ENCODE results near the gene OTOG. TPM values are rescaled to one million over a fixed set of nuclear protein-coding genes. Genes with fewer than 3 reads are reported as not detected.

The OTOG gene
- total RNA-seq, 4 donors from 2014 or later = not detected

DNA sequence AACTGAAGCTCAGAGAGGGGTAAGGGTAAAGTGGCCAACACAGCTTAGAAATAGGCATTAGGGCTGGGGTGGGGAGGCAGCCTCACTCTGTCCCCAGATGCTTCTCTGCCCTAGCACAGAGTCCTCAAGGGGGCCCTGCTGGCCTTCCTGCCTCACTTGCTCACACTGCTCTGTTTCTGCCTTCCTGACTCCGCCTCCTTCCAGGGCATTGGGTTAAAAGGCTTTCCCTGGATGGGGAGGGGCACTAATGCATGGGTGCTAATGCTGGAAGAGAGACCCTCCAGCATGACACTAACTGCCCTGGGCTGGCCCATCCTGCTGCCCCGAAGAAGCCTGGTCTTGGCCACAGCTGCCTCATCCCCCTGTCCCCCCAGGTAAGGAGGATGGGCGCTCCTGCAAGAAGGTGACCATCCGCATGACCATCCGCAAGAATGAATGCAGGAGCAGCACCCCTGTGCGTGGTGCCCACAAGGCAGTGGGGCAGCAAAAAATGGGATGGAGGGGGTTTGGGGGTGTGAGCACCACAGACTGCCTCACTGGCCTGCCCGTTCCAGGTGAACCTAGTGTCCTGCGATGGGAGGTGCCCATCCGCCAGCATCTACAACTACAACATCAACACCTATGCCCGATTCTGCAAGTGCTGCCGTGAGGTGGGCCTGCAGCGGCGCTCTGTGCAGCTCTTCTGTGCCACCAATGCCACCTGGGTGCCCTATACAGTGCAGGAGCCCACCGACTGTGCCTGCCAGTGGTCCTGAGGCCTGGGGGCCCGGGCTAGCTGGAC is 98.3 kb downstream of the OTOG start:
- no peak for TF ChIP-seq POLR2A (IDR thresholded peaks at IDR 0.05)
- TF ChIP-seq, protein P1, sequence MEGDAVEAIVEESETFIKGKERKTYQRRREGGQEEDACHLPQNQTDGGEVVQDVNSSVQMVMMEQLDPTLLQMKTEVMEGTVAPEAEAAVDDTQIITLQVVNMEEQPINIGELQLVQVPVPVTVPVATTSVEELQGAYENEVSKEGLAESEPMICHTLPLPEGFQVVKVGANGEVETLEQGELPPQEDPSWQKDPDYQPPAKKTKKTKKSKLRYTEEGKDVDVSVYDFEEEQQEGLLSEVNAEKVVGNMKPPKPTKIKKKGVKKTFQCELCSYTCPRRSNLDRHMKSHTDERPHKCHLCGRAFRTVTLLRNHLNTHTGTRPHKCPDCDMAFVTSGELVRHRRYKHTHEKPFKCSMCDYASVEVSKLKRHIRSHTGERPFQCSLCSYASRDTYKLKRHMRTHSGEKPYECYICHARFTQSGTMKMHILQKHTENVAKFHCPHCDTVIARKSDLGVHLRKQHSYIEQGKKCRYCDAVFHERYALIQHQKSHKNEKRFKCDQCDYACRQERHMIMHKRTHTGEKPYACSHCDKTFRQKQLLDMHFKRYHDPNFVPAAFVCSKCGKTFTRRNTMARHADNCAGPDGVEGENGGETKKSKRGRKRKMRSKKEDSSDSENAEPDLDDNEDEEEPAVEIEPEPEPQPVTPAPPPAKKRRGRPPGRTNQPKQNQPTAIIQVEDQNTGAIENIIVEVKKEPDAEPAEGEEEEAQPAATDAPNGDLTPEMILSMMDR (IDR thresholded peaks at IDR 0.05) = no peak
- DNase-seq (ENCODE audit: low spot score in 2 of 2) = peak in 1 of 2 donors; percentile 62
- 92 to 96% methylated on average over 15 of the region's 15 CpGs for WGBS, 2 donors
- no peak overlapping the region for H3K4me3 ChIP-seq (ENCODE audit: low read depth, poor library complexity, severe bottlenecking)
- intact Hi-C loops (cut with DNase I; ENCODE audit: low total_unique reads) = no loop called here

DNA sequence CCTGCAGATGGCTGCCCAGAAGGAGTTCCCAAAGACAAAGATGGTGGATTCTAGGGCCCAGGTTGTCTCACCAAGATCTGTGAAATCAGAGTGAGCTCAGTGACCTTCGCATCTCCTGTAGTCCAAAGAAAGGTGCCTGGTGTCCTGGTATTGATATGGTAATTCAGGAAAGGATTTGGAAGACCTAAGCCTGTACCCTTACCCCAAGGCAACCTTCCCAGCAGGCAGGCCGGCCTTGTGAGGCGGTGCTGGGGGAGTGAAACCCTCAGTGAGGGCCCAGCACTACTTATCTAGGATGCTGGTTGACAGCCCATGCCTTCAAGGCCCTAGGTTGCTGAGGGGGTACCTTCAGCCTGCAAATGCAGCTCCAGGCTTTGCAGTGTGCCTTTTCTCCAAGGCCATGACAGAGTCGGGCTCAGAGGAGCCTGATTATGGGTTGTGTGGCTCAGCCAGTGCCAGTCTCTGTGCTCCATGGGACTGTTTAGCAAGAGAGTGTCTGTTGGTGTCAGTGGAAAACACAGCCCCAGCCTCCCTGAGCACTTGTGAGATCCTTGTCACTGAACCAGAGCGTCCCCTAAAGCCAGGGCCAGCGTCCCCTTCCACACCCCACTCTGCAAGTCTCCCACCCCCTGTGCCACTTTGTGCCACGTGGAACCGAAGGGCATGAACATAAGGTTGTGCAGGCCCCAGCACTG is 99.5 kb downstream of the OTOG start:
- TF ChIP-seq POLR2A (IDR thresholded peaks at IDR 0.05) = no peak
- TF ChIP-seq, protein P1 (IDR thresholded peaks at IDR 0.05) = no peak
- 75 to 76% methylated on average over 8 of the region's 8 CpGs for WGBS, 2 donors
- intact Hi-C loops (cut with DNase I; ENCODE audit: low total_unique reads) = no loop called here

DNA sequence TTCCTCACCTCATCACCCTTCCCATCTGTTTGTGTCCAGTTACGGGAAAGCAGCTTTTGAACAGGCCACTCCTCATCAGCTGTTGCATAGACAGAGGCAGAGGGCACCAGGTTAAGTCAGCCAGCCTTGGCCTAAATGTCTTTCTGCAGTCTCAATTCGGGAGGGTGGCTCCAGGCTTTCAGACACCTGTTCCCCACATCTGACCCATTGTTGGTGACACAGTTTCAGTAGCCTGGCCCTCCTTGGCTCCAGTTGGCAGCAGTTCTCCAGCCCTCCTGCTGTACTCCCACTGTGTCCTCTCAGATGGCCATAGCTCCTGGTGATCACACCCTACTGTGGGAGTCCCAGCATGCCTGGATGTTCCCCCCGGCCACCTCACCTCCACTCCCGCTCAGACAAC is 101.5 kb downstream of the OTOG start:
- WGBS, 2 donors = 79 to 84% methylated on average over 4 of the region's 4 CpGs
- intact Hi-C loops (cut with DNase I; ENCODE audit: low total_unique reads) = no loop called here
- no peak for TF ChIP-seq POLR2A (IDR thresholded peaks at IDR 0.05)
- TF ChIP-seq, protein P1 (IDR thresholded peaks at IDR 0.05) = no peak
- H3K4me3 ChIP-seq (ENCODE audit: low read depth, poor library complexity, severe bottlenecking) = no peak overlapping the region
- peak in 1 of 2 donors; percentile 79 for DNase-seq (ENCODE audit: low spot score in 2 of 2)

More for the DNA sequence above, 99.5 kb downstream of the OTOG start:
- DNase-seq (ENCODE audit: low spot score in 2 of 2) = peak in 1 of 2 donors; percentile 72
- H3K4me3 ChIP-seq (ENCODE audit: low read depth, poor library complexity, severe bottlenecking) = no peak overlapping the region

DNA sequence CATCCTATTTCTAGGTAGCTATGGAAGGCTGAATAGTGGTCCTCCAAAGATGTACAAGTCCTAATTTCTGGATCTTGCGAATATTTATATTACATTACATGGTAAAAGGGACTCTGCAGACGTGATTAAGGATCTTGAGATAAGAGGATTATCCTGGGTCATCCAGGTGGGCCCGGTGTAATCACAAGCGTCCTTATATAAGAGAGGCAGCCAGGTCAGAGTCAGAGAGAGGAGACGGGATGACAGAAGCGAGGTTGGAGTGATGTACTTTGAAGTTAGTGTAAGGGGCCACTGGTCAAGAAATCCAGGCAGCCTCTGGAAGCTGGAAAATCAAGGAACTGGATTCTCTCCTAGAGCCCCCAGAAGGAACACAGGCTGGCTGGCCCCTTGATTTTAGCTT is 102.2 kb downstream of the OTOG start:
- 61 to 70% methylated on average over 6 of the region's 6 CpGs for WGBS, 2 donors
- DNase-seq (ENCODE audit: low spot score in 2 of 2) = peak in 1 of 2 donors; percentile 25
- intact Hi-C loops (cut with DNase I; ENCODE audit: low total_unique reads) = no loop called here
- H3K4me3 ChIP-seq (ENCODE audit: low read depth, poor library complexity, severe bottlenecking) = no peak overlapping the region
- no peak for TF ChIP-seq POLR2A (IDR thresholded peaks at IDR 0.05)
- TF ChIP-seq, protein P1 (IDR thresholded peaks at IDR 0.05) = no peak

DNA sequence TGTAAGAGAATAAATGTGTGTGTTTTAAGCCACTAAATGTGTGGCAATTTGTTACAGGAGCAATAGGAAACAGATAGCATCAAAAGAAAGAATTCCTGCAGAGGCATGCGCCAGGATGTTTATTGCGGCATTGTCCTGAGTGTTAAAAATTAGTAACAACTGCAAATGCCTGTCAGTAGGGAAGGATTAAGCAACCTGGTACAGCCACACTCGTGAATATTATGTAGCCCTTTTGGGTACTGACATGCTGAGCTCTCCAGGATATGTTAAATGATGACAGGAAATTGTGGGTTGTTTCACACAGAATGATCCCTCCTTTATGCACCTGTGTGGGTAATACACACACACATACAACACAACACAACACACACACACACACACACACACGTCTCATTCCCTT is 102.6 kb downstream of the OTOG start:
- H3K4me3 ChIP-seq (ENCODE audit: low read depth, poor library complexity, severe bottlenecking) = no peak overlapping the region
- intact Hi-C loops (cut with DNase I; ENCODE audit: low total_unique reads) = no loop called here
- TF ChIP-seq POLR2A (IDR thresholded peaks at IDR 0.05) = no peak
- TF ChIP-seq, protein P1 (IDR thresholded peaks at IDR 0.05) = no peak
- no peak for DNase-seq (ENCODE audit: low spot score in 2 of 2)
- WGBS, 2 donors = 28 to 30% methylated on average over 4 of the region's 4 CpGs

Data from lower leg skin (tissue), 4 donors.